Keratinocyte (primary cell): ENCODE measurements around the gene HEMK1. TPM values are rescaled to one million over a fixed set of nuclear protein-coding genes. Genes with fewer than 3 reads are reported as not detected.

Source experiments
- DNase-seq: peaks from one replicate; pipeline ENCODE4 v3.0.0-alpha.2; 2011; ENCODE audit warnings: low read depth, missing footprints, low spot score
- FAIRE-seq: peaks from 2 replicates; lab custom pipeline; 2011; peaks lifted over from hg19 to GRCh38; lab: Jason Lieb, UNC
- H2AFZ ChIP-seq: 2 replicates; pipeline ENCODE4 v1.6.0; 2012; ENCODE audit warnings: low read length, control low read depth, inconsistent platforms; ENCODE audit not compliant: control insufficient read depth
- H3K27ac ChIP-seq: 2 replicates; pipeline ENCODE4 v1.5.1; 2011; ENCODE audit warnings: low read length; ENCODE audit not compliant: control insufficient read depth, insufficient read depth
- H3K27me3 ChIP-seq: 3 replicates; pipeline ENCODE4 v1.6.0; 2011; ENCODE audit warnings: low read length; ENCODE audit not compliant: control insufficient read depth, insufficient read depth; ENCODE audit errors: extremely low read depth
- H3K36me3 ChIP-seq, 2 experiments: 2 replicates in 1 of 2; 3 replicates in 1 of 2; pipeline ENCODE4 v1.5.1; 2011; ENCODE audit warnings: low read length in 2 of 2, mild to moderate bottlenecking in 1 of 2; ENCODE audit not compliant: control insufficient read depth in 2 of 2, insufficient read depth in 2 of 2; ENCODE audit errors: extremely low read depth in 1 of 2
- H3K4me1 ChIP-seq: 3 replicates; pipeline ENCODE4 v1.5.1; 2011; ENCODE audit warnings: low read length; ENCODE audit not compliant: control insufficient read depth, insufficient read depth; ENCODE audit errors: extremely low read depth
- H3K4me2 ChIP-seq: 3 replicates; pipeline ENCODE4 v1.6.0; 2011; ENCODE audit warnings: low read depth, low read length; ENCODE audit not compliant: control insufficient read depth, insufficient read depth; ENCODE audit errors: extremely low read depth
- H3K4me3 ChIP-seq, 3 experiments: fragments of 200-600 bp in 1 of 3; sonication (generic) in 1 of 3; 2 replicates in 2 of 3; 3 replicates in 1 of 3; pipeline ENCODE4 v1.5.1; 2011 to 2016; ENCODE audit warnings: low read length in 3 of 3, mild to moderate bottlenecking in 3 of 3, control low read depth in 2 of 3, inconsistent platforms in 1 of 3, low read depth in 1 of 3, mixed read lengths in 1 of 3, mixed run types in 1 of 3, moderate library complexity in 1 of 3; ENCODE audit not compliant: control insufficient read depth in 2 of 3, insufficient read depth in 2 of 3; ENCODE audit errors: extremely low read depth in 1 of 3
- H3K79me2 ChIP-seq: 2 replicates; pipeline ENCODE4 v1.6.0; 2012; ENCODE audit warnings: low read length; ENCODE audit not compliant: control insufficient read depth, insufficient read depth
- H3K9ac ChIP-seq: 3 replicates; pipeline ENCODE4 v1.6.0; 2011; ENCODE audit warnings: low read length; ENCODE audit not compliant: control insufficient read depth, insufficient read depth; ENCODE audit errors: extremely low read depth
- H3K9me1 ChIP-seq: 3 replicates; pipeline ENCODE4 v1.6.0; 2011; ENCODE audit warnings: low read length; ENCODE audit not compliant: control insufficient read depth, insufficient read depth; ENCODE audit errors: extremely low read depth
- H3K9me3 ChIP-seq: 2 replicates; pipeline ENCODE4 v1.5.1; 2012; ENCODE audit warnings: low read depth, low read length; ENCODE audit not compliant: control insufficient read depth
- H4K20me1 ChIP-seq: 3 replicates; pipeline ENCODE4 v1.6.0; 2011; ENCODE audit warnings: low read length; ENCODE audit not compliant: control insufficient read depth, insufficient read depth; ENCODE audit errors: extremely low read depth
- CTCF ChIP-seq, 3 experiments: IDR thresholded peaks in 1 of 3; conservative IDR thresholded peaks in 1 of 3; optimal IDR thresholded peaks in 1 of 3; 2 replicates in 2 of 3; 3 replicates in 1 of 3; pipeline versions ENCODE3 to v1.5.1; 2011; ENCODE audit warnings: low read length in 3 of 3, mild to moderate bottlenecking in 3 of 3, moderate library complexity in 2 of 3, control low read depth in 1 of 3, inconsistent platforms in 1 of 3; ENCODE audit not compliant: insufficient read depth in 2 of 3; ENCODE audit errors: extremely low read depth in 1 of 3
- EZH2 ChIP-seq: IDR thresholded peaks from one replicate; pipeline ENCODE4 v1.6.1; 2012; ENCODE audit warnings: inconsistent platforms, mild to moderate bottlenecking, low read length, moderate library complexity
- dilution Hi-C: fragments of 300-500 bp; cut with MboI; formaldehyde crosslinking; loops from one replicate; pipeline ENCODE4 v1.7.0; 2020; ENCODE audit warnings: low sequenced_read_pairs; ENCODE audit not compliant: extremely low pct_ligation_motif_present
- polyA plus RNA-seq, 5 experiments: library from polyadenylated mRNA; depleted of rRNA in 3 of 5; stranded (reverse) in 3 of 5; stranded (forward) in 1 of 5; unstranded in 1 of 5; fragments of >200 nt; gene quantifications; 1 replicate in 1 of 5; 2 replicates in 3 of 5; 3 replicates in 1 of 5; pipeline versions ENCODE4 v1.2.1 to v1.2.3, GENCODE V29; 2011 to 2012; ENCODE audit warnings: missing spikeins in 2 of 5, low read depth in 1 of 5, low replicate concordance in 1 of 5

HEMK1 gene
- polyA plus RNA-seq, 1 donor (not counting 4 experiments of a cell fraction or from before 2014, with no cell fraction given): 13.0 TPM

GRCh38 chr3:50533316-50533715 is 36.0 kb upstream of the HEMK1 start:
- Histone ChIP-seq H3K79me2 (no peaks in the 10 kb centered on the region), H2AFZ (no peak overlapping the region), H3K4me2 (no peak overlapping the region), H3K4me3 (no peak overlapping the region), H4K20me1 (no peaks in the 10 kb centered on the region), H3K9me3 (no peaks in the 10 kb centered on the region), H3K36me3 (no peaks in the 10 kb centered on the region), H3K27ac (no peak overlapping the region), H3K27me3 (peaks cover 68% of the 10 kb centered on the region), H3K4me1 (no peaks in the 10 kb centered on the region), H3K9ac (no peak overlapping the region), H3K9me1 (no peaks in the 10 kb centered on the region)
- no peak for FAIRE-seq
- dilution Hi-C loops: no loop called here
- DNase-seq: no peak
- TF ChIP-seq CTCF (optimal IDR thresholded peaks at IDR 0.05 in 1 of 3, IDR thresholded peaks at IDR 0.05 in 1 of 3, conservative IDR thresholded peaks at IDR 0.05 in 1 of 3; ENCODE audit: extremely low read depth in 1 of 3, insufficient read depth in 2 of 3, low read length in 3 of 3) (no peak), EZH2 (no peak)

- Histone ChIP-seq H3K9me3 (no peaks in the 10 kb centered on the region), H3K36me3 (no peaks in the 10 kb centered on the region), H3K4me2 (no peak overlapping the region), H3K4me1 (no peaks in the 10 kb centered on the region), H3K4me3 (no peak overlapping the region), H3K27ac (no peak overlapping the region), H4K20me1 (no peaks in the 10 kb centered on the region), H3K27me3 (peaks cover 66% of the 10 kb centered on the region), H3K9me1 (no peaks in the 10 kb centered on the region), H3K9ac (no peak overlapping the region), H2AFZ (no peak overlapping the region), H3K79me2 (no peaks in the 10 kb centered on the region)
- dilution Hi-C loops: no loop called here
- DNase-seq: no peak
- TF ChIP-seq CTCF (optimal IDR thresholded peaks at IDR 0.05 in 1 of 3, IDR thresholded peaks at IDR 0.05 in 1 of 3, conservative IDR thresholded peaks at IDR 0.05 in 1 of 3; ENCODE audit: extremely low read depth in 1 of 3, insufficient read depth in 2 of 3, low read length in 3 of 3) (no peak), EZH2 (no peak)
- FAIRE-seq: no peak
Observed at GRCh38 chr3:50533807-50534461, 35.4 kb upstream of the HEMK1 start.
